Activated CD4-positive, alpha-beta T cell treated with anti-CD3 and anti-CD28 coated beads for 24 hours (primary cell): ENCODE data around the gene FAAH2.
"Not testable (repeated sequence)": the region's sequence is repeated elsewhere in the genome, so short reads cannot be mapped to it uniquely, and the experiment has no call there.

Experiments
- DNase-seq, 2 donors: peaks; one replicate each; pipeline ENCODE4 v3.0.0-alpha.2; 2020; ENCODE audit warnings: low read depth in 2 of 2

The FAAH2 gene

GRCh38 chrX:57380026-57380796 is 93.7 kb downstream of the FAAH2 start:
- no peak for DNase-seq

GRCh38 chrX:57394162-57394561 is 107.7 kb downstream of the FAAH2 start:
- not testable (repeated sequence) for DNase-seq

GRCh38 chrX:57403191-57403590 is 116.7 kb downstream of the FAAH2 start:
- not testable (repeated sequence) for DNase-seq

GRCh38 chrX:57406149-57406548 is 119.6 kb downstream of the FAAH2 start:
- DNase-seq = no peak

- no peak for DNase-seq
Measured at GRCh38 chrX:57417827-57418226, 131.3 kb downstream of the FAAH2 start.

GRCh38 chrX:57422289-57422688 is 135.8 kb downstream of the FAAH2 start:
- no peak for DNase-seq

- no peak for DNase-seq
Measured at GRCh38 chrX:57422790-57423189, 136.3 kb downstream of the FAAH2 start.

- DNase-seq = no peak
Measured at GRCh38 chrX:57445076-57445475, 158.6 kb downstream of the FAAH2 start.

- DNase-seq = no peak
Measured at GRCh38 chrX:57445832-57446231, 159.3 kb downstream of the FAAH2 start.

GRCh38 chrX:57447856-57448255 is 161.3 kb downstream of the FAAH2 start:
- DNase-seq = no peak

GRCh38 chrX:57451426-57452020 is 165.0 kb downstream of the FAAH2 start:
- no peak for DNase-seq

- DNase-seq = no peak
Measured at GRCh38 chrX:57453901-57454300, 167.4 kb downstream of the FAAH2 start.

GRCh38 chrX:57481514-57481913 is 195.0 kb downstream of the FAAH2 start:
- no peak for DNase-seq

- no peak for DNase-seq
Measured at GRCh38 chrX:57516491-57516890, 230.0 kb downstream of the FAAH2 start.

- DNase-seq = no peak
Measured at GRCh38 chrX:57519578-57520118, 233.1 kb downstream of the FAAH2 start.

GRCh38 chrX:57528670-57529255 is 242.3 kb downstream of the FAAH2 start:
- DNase-seq = peak in 1 of 2 donors; percentile 6
